OCI-LY7 (cell line): ENCODE measurements around the gene NSUN4. TPM values are rescaled to one million over a fixed set of nuclear protein-coding genes. Genes with fewer than 3 reads are reported as not detected.
A peak's percentile ranks its signal among the peaks of the same experiment; 100 is the strongest.

Experiments used
- BruUV-seq: library from RNA; stranded (reverse); fragments of 400-500 nt; replicated peaks from 2 replicates; lab custom pipeline; 2021; lab: Mats Ljungman, UMichigan
- CTCF ChIA-PET: fragments of 300-600 bp; sonication (Branson Sonifier 250); formaldehyde crosslinking; loops from one replicate; lab custom pipeline; 2022; ENCODE audit warnings: antibody characterized with exemption; ENCODE audit not compliant: unreplicated experiment; lab: Charles Lee
- POLR2A ChIA-PET: fragments of 300-600 bp; sonication (Branson Sonifier 250); formaldehyde crosslinking; loops from one replicate; lab custom pipeline; 2022; ENCODE audit warnings: antibody characterized with exemption; lab: Charles Lee
- DNase-seq: peaks from one replicate; pipeline ENCODE4 v3.0.0-alpha.2; 2015; ENCODE audit warnings: low spot score
- H2AFZ ChIP-seq: fragments of 200-600 bp; sonication (generic), shearing (Covaris generic); 2 replicates; pipeline ENCODE4 v1.6.1; 2014; ENCODE audit warnings: mild to moderate bottlenecking, antibody characterized with exemption, low read length, moderate library complexity
- H3K27ac ChIP-seq: fragments of 200-600 bp; sonication (generic); 2 replicates; pipeline ENCODE4 v1.5.1; 2014; ENCODE audit warnings: mixed run types, low read depth, mild to moderate bottlenecking, moderate library complexity, low read length, inconsistent platforms; ENCODE audit not compliant: poor library complexity, severe bottlenecking
- H3K36me3 ChIP-seq: fragments of 200-600 bp; sonication (generic); 2 replicates; pipeline ENCODE4 v1.6.1; 2014; ENCODE audit warnings: mild to moderate bottlenecking, antibody characterized with exemption, low read length, moderate library complexity, mixed read lengths; ENCODE audit not compliant: insufficient read depth
- H3K4me1 ChIP-seq: fragments of 200-600 bp; sonication (generic); 2 replicates; pipeline ENCODE4 v1.5.1; 2014; ENCODE audit warnings: mild to moderate bottlenecking, low read length; ENCODE audit not compliant: insufficient read depth, poor library complexity, severe bottlenecking
- H3K4me2 ChIP-seq: fragments of 200-600 bp; sonication (generic); 2 replicates; pipeline ENCODE4 v1.6.1; 2014; ENCODE audit warnings: mild to moderate bottlenecking, low read length
- H3K4me3 ChIP-seq: fragments of 200-600 bp; sonication (generic); 2 replicates; pipeline ENCODE4 v1.5.1; 2014; ENCODE audit warnings: mild to moderate bottlenecking, low read depth, low read length; ENCODE audit not compliant: poor library complexity, severe bottlenecking
- H3K79me2 ChIP-seq: fragments of 200-600 bp; sonication (generic); 2 replicates; pipeline ENCODE4 v1.6.1; 2016; ENCODE audit warnings: low read depth, mild to moderate bottlenecking, low read length, moderate library complexity, mixed read lengths; ENCODE audit not compliant: insufficient read depth
- H3K9me2 ChIP-seq: fragments of 200-600 bp; sonication (generic); 2 replicates; pipeline ENCODE4 v1.6.1; 2016; ENCODE audit warnings: mild to moderate bottlenecking, low read length, mixed read lengths; ENCODE audit not compliant: insufficient read depth
- H3K9me3 ChIP-seq: fragments of 200-600 bp; sonication (generic); 2 replicates; pipeline ENCODE4 v1.6.1; 2014; ENCODE audit warnings: mild to moderate bottlenecking, mixed run types, low read length, mixed read lengths
- H4K20me1 ChIP-seq: fragments of 200-600 bp; sonication (generic); 2 replicates; pipeline ENCODE4 v1.6.1; 2014; ENCODE audit warnings: mild to moderate bottlenecking, antibody characterized with exemption, low read length, moderate library complexity, mixed read lengths; ENCODE audit not compliant: insufficient read depth
- CTCF ChIP-seq: fragments of 200-600 bp; sonication (generic); conservative IDR thresholded peaks from 2 replicates; pipeline ENCODE4 v1.5.1; 2014; ENCODE audit warnings: mild to moderate bottlenecking, antibody characterized with exemption, low read length, moderate library complexity, mixed read lengths
- EZH2phosphoT487 ChIP-seq: fragments of 200-600 bp; sonication (generic); IDR thresholded peaks from 2 replicates; pipeline ENCODE4 v1.6.1; 2018; ENCODE audit warnings: low read depth, borderline replicate concordance, mild to moderate bottlenecking, mixed run types, antibody characterized with exemption, low read length, moderate library complexity, mixed read lengths
- intact Hi-C: fragments of 100-400 bp; cut with micrococcal nuclease; formaldehyde crosslinking; loops from one replicate; pipeline ENCODE4 v1.10.0; 2022; ENCODE audit not compliant: unreplicated experiment
- total RNA-seq, 2 experiments: library from RNA; depleted of rRNA in 1 of 2; stranded (reverse); fragments of >200 nt in 1 of 2; shearing (Covaris generic) in 1 of 2; gene quantifications; 2 replicates each; pipeline ENCODE4 v1.2.3, GENCODE V29; 2014 to 2022

Gene NSUN4
- total RNA-seq, 2 experiments from 2014 or later: 26.6 to 33.5 TPM

- Histone ChIP-seq H3K4me1 (peaks cover 48% of the 10 kb centered on the region), H3K4me3 (peak overlapping the region; percentile 9), H3K36me3 (no peaks in the 10 kb centered on the region), H3K9me3 (no peaks in the 10 kb centered on the region), H4K20me1 (no peaks in the 10 kb centered on the region), H3K27ac (peak overlapping the region; percentile 57), H3K79me2 (no peaks in the 10 kb centered on the region), H3K4me2 (peak overlapping the region; percentile 56), H2AFZ (peak overlapping the region; percentile 18; the same call in 1 of the 2 replicates), H3K9me2 (no peaks in the 10 kb centered on the region)
- BruUV-seq: no TSS peak
- intact Hi-C loops: no loop called here
- DNase-seq: peak; percentile 65
- CTCF ChIA-PET: interaction anchor here (0.7 kb wide), 1 partner anchor 19 kb away, joined by 3 read pairs; no protein-coding TSS in a partner anchor
- TF ChIP-seq CTCF (no peak), EZH2phosphoT487 (no peak)
- POLR2A ChIA-PET: interaction anchor here (0.5 to 0.6 kb wide), 3 partner anchors 12 to 105 kb away, joined by 3 to 5 read pairs (median 4); no protein-coding TSS in a partner anchor
Measured at GRCh38 chr1:46399307-46399706, 58.7 kb downstream of the NSUN4 start.

- BruUV-seq: no TSS peak
- H3K4me2 ChIP-seq: peak overlapping the region; percentile 56
- ChIA-PET CTCF (no interaction called here), POLR2A (interaction anchor here (0.5 kb wide), 1 partner anchor 52 kb away, joined by 4 read pairs; no protein-coding TSS in a partner anchor)
- H3K9me3 ChIP-seq: no peaks in the 10 kb centered on the region
- H3K79me2 ChIP-seq: no peaks in the 10 kb centered on the region
- H3K36me3 ChIP-seq: no peaks in the 10 kb centered on the region
- H3K27ac ChIP-seq: peak overlapping the region; percentile 57
- H2AFZ ChIP-seq: no peak overlapping the region
- H3K4me1 ChIP-seq: peaks cover 43% of the 10 kb centered on the region
- DNase-seq: peak; percentile 70
- intact Hi-C loops: no loop called here
- peak overlapping the region; percentile 25 for H3K4me3 ChIP-seq
- H4K20me1 ChIP-seq: no peaks in the 10 kb centered on the region
- TF ChIP-seq CTCF: no peak
- TF ChIP-seq EZH2phosphoT487: no peak
- H3K9me2 ChIP-seq: no peaks in the 10 kb centered on the region
Measured at GRCh38 chr1:46400421-46400820, 59.8 kb downstream of the NSUN4 start.

GRCh38 chr1:46401154-46401913 lies 60.7 kb downstream of the NSUN4 start:
- Histone ChIP-seq H3K36me3 (no peaks in the 10 kb centered on the region), H4K20me1 (no peaks in the 10 kb centered on the region), H2AFZ (peak overlapping the region; percentile 36; the same call in 1 of the 2 replicates), H3K4me2 (peak overlapping the region; percentile 40), H3K4me3 (no peak overlapping the region), H3K79me2 (no peaks in the 10 kb centered on the region), H3K27ac (no peak overlapping the region), H3K9me2 (no peaks in the 10 kb centered on the region), H3K9me3 (no peaks in the 10 kb centered on the region), H3K4me1 (peaks cover 41% of the 10 kb centered on the region)
- DNase-seq: no peak
- BruUV-seq: no TSS peak
- intact Hi-C loops: no loop called here
- POLR2A ChIA-PET: no interaction called here
- CTCF ChIA-PET: no interaction called here
- no peak for TF ChIP-seq CTCF
- TF ChIP-seq EZH2phosphoT487: no peak
